CD14-positive monocyte (primary cell): ENCODE measurements around the gene ANGPTL2. TPM values are rescaled to one million over a fixed set of nuclear protein-coding genes. Genes with fewer than 3 reads are reported as not detected.

Experiments used
- DNase-seq, 3 donors: peaks; one replicate each; pipeline ENCODE4 v3.0.0-alpha.2; 2011 to 2022
- H2AFZ ChIP-seq: 2 replicates; pipeline ENCODE4 v1.6.0; 2012; ENCODE audit warnings: mild to moderate bottlenecking, low read depth, low read length, inconsistent platforms; ENCODE audit not compliant: insufficient read depth, poor library complexity, severe bottlenecking
- H3K27ac ChIP-seq, 2 donors: 1 replicate in 1 of 2; 2 replicates in 1 of 2; pipeline ENCODE4 v1.5.1; 2012 to 2013; ENCODE audit warnings: low read length in 2 of 2, control low read depth in 1 of 2, inconsistent platforms in 1 of 2, low read depth in 1 of 2, mild to moderate bottlenecking in 1 of 2
- H3K27me3 ChIP-seq, 2 donors: one replicate each; pipeline versions ENCODE4 v1.6.0 to v1.6.1; 2011 to 2013; ENCODE audit warnings: low read length in 2 of 2; ENCODE audit not compliant: control insufficient read depth in 2 of 2, insufficient read depth in 2 of 2
- H3K36me3 ChIP-seq, 2 donors: replicated peaks in 1 of 2; 1 replicate in 1 of 2; 2 replicates in 1 of 2; pipeline versions ENCODE4 v1.5.1 to v1.6.1; 2012 to 2013; ENCODE audit warnings: low read length in 2 of 2, control low read depth in 1 of 2, inconsistent platforms in 1 of 2, mild to moderate bottlenecking in 1 of 2; ENCODE audit not compliant: insufficient read depth in 2 of 2, control insufficient read depth in 1 of 2
- H3K4me1 ChIP-seq, 2 donors: 1 replicate in 1 of 2; 2 replicates in 1 of 2; pipeline versions ENCODE4 v1.5.1 to v1.6.1; 2012 to 2013; ENCODE audit warnings: low read length in 2 of 2, control low read depth in 1 of 2, inconsistent platforms in 1 of 2, mild to moderate bottlenecking in 1 of 2, moderate library complexity in 1 of 2; ENCODE audit not compliant: insufficient read depth in 2 of 2, control insufficient read depth in 1 of 2
- H3K4me2 ChIP-seq: replicated peaks from 2 replicates; pipeline ENCODE3; 2012; ENCODE audit warnings: low read length, moderate library complexity, mild to moderate bottlenecking; ENCODE audit not compliant: poor library complexity, severe bottlenecking; ENCODE audit errors: extremely low read depth
- H3K4me3 ChIP-seq, 3 experiments: fragments of 200-600 bp in 1 of 3; sonication (generic) in 1 of 3; replicated peaks in 1 of 3; 1 replicate in 2 of 3; 2 replicates in 1 of 3; pipeline ENCODE4 v1.5.1; 2011 to 2013; ENCODE audit warnings: low read length in 3 of 3, mild to moderate bottlenecking in 3 of 3, control low read depth in 2 of 3, low read depth in 2 of 3, inconsistent platforms in 1 of 3, moderate library complexity in 1 of 3
- H3K79me2 ChIP-seq: 2 replicates; pipeline ENCODE4 v1.6.0; 2012; ENCODE audit warnings: mild to moderate bottlenecking, control low read depth, inconsistent platforms, low read length, moderate library complexity; ENCODE audit not compliant: insufficient read depth
- H3K9ac ChIP-seq: 2 replicates; pipeline ENCODE4 v1.6.0; 2017; ENCODE audit warnings: low read length, mild to moderate bottlenecking; ENCODE audit not compliant: insufficient read depth, poor library complexity, severe bottlenecking
- H3K9me3 ChIP-seq, 2 donors: replicated peaks in 1 of 2; 1 replicate in 1 of 2; 2 replicates in 1 of 2; pipeline versions ENCODE4 v1.5.1 to v1.6.1; 2012 to 2013; ENCODE audit warnings: low read length in 2 of 2, control low read depth in 1 of 2; ENCODE audit not compliant: control insufficient read depth in 1 of 2, insufficient read depth in 1 of 2
- H4K20me1 ChIP-seq: 2 replicates; pipeline ENCODE4 v1.6.0; 2012; ENCODE audit warnings: mild to moderate bottlenecking, low read length, control low read depth, moderate library complexity; ENCODE audit not compliant: insufficient read depth
- H3K27ac Mint-ChIP-seq, 7 donors: one replicate each; pipeline ENCODE4 v1.8.0; 2020; ENCODE audit warnings: mild to moderate bottlenecking in 7 of 7, mixed read lengths in 7 of 7, moderate library complexity in 6 of 7, inconsistent platforms in 2 of 7
- H3K27me3 Mint-ChIP-seq, 3 donors: one replicate each; pipeline ENCODE4 v1.8.0; 2021 to 2022; ENCODE audit warnings: low read depth in 3 of 3, mild to moderate bottlenecking in 3 of 3, mixed read lengths in 3 of 3, moderate library complexity in 3 of 3, inconsistent platforms in 1 of 3
- H3K36me3 Mint-ChIP-seq, 2 donors: one replicate each; pipeline ENCODE4 v1.8.0; 2020; ENCODE audit warnings: mixed read lengths in 2 of 2, inconsistent platforms in 1 of 2, mild to moderate bottlenecking in 1 of 2
- H3K4me1 Mint-ChIP-seq: one replicate; pipeline ENCODE4 v1.8.0; 2020; ENCODE audit warnings: mild to moderate bottlenecking, mixed read lengths
- H3K4me3 Mint-ChIP-seq, 2 donors: one replicate each; pipeline ENCODE4 v1.8.0; 2020; ENCODE audit warnings: mild to moderate bottlenecking in 2 of 2, mixed read lengths in 2 of 2, moderate library complexity in 1 of 2
- H3K9me3 Mint-ChIP-seq, 7 donors: one replicate each; pipeline ENCODE4 v1.8.0; 2020 to 2022; ENCODE audit warnings: mixed read lengths in 7 of 7, mild to moderate bottlenecking in 6 of 7, moderate library complexity in 6 of 7, inconsistent platforms in 2 of 7
- CTCF ChIP-seq: fragments of 200-600 bp; IDR thresholded peaks from one replicate; pipeline ENCODE4 v1.8.0; 2022; ENCODE audit warnings: antibody characterized with exemption, mild to moderate bottlenecking
- WGBS: methylation state at CpG from one replicate; pipeline ENCODE4 v1.1.5; 2013; ENCODE audit warnings: missing lambda C conversion rate; ENCODE audit not compliant: insufficient coverage; 5-methylcytosine and 5-hydroxymethylcytosine counted together
- intact Hi-C, 2 donors: fragments of 100-400 bp; cut with micrococcal nuclease; formaldehyde crosslinking; loops; one replicate each; pipeline versions ENCODE4 v1.15.0 to v1.15.1; 2023
- polyA plus RNA-seq, 3 donors: library from polyadenylated mRNA; depleted of rRNA in 1 of 3; unstranded in 2 of 3; stranded (reverse) in 1 of 3; fragments of 300-500 nt in 2 of 3; fragments of >200 nt in 1 of 3; fragmentation: Illumina TruSeq in 2 of 3; gene quantifications; 1 replicate in 2 of 3; 2 replicates in 1 of 3; pipeline ENCODE4 v1.2.3, GENCODE V29; 2012 to 2021

Gene ANGPTL2
- polyA plus RNA-seq, 3 donors, result not detected

GRCh38 chr9:127166111-127166510, 43.7 kb upstream of the ANGPTL2 start:
- no peak for DNase-seq
- H3K27ac Mint-ChIP-seq, result no peak overlapping the region
- H3K9ac ChIP-seq, result no peak overlapping the region
- H3K4me3 Mint-ChIP-seq, result no peak overlapping the region
- H3K36me3 ChIP-seq, result no peaks in the 10 kb centered on the region
- no peak for TF ChIP-seq CTCF
- H3K4me3 ChIP-seq, result no peak overlapping the region
- no peak overlapping the region for H3K27ac ChIP-seq
- no peaks in the 10 kb centered on the region for H3K79me2 ChIP-seq
- no peaks in the 10 kb centered on the region for H3K9me3 ChIP-seq
- no peaks in the 10 kb centered on the region for H3K27me3 ChIP-seq
- H2AFZ ChIP-seq, result no peak overlapping the region
- 92% methylated on average over 2 of the region's 5 CpGs for WGBS
- H4K20me1 ChIP-seq, result no peaks in the 10 kb centered on the region
- H3K9me3 Mint-ChIP-seq, result peaks cover 0 to 4% (median 0%) of the 10 kb centered on the region in 7 donors
- no peaks in the 10 kb centered on the region for H3K4me1 ChIP-seq
- intact Hi-C loops, result no loop called here
- H3K4me2 ChIP-seq, result no peak overlapping the region
- peaks cover 21% of the 10 kb centered on the region for H3K4me1 Mint-ChIP-seq
- peaks cover 0 to 2% (median 2%) of the 10 kb centered on the region in 3 donors for H3K27me3 Mint-ChIP-seq
- H3K36me3 Mint-ChIP-seq, result peaks cover 0 to 2% of the 10 kb centered on the region in 2 donors

GRCh38 chr9:127165116-127165515, 42.7 kb upstream of the ANGPTL2 start:
- Histone ChIP-seq H3K36me3 (no peaks in the 10 kb centered on the region), H3K4me1 (no peaks in the 10 kb centered on the region), H3K27me3 (no peaks in the 10 kb centered on the region), H3K4me2 (no peak overlapping the region), H3K9me3 (no peaks in the 10 kb centered on the region), H4K20me1 (no peaks in the 10 kb centered on the region), H2AFZ (no peak overlapping the region), H3K9ac (no peak overlapping the region), H3K27ac (no peak overlapping the region), H3K79me2 (no peaks in the 10 kb centered on the region), H3K4me3 (no peak overlapping the region)
- Mint-ChIP-seq H3K27ac (no peak overlapping the region), H3K9me3 (peaks cover 0 to 4% (median 0%) of the 10 kb centered on the region in 7 donors), H3K4me1 (peaks cover 21% of the 10 kb centered on the region), H3K4me3 (no peak overlapping the region), H3K27me3 (peaks cover 0 to 4% (median 2%) of the 10 kb centered on the region in 3 donors), H3K36me3 (peaks cover 0 to 2% of the 10 kb centered on the region in 2 donors)
- intact Hi-C loops, result no loop called here
- WGBS, result 83% methylated on average over 2 of the region's 4 CpGs
- no peak for DNase-seq
- no peak for TF ChIP-seq CTCF
